PC-3 (cell line): ENCODE results near the gene COL9A3.

Source experiments
- CTCF ChIP-seq: fragments of 300-600 bp; sonication (generic); conservative IDR thresholded peaks from 2 replicates; pipeline ENCODE4 v1.5.1; 2017; ENCODE audit warnings: antibody characterized with exemption, low read depth, mild to moderate bottlenecking, low read length
- EZH2 ChIP-seq: fragments of 300-600 bp; sonication (generic); IDR thresholded peaks from one replicate; pipeline ENCODE4 v1.6.1; 2017; ENCODE audit warnings: antibody characterized with exemption, mild to moderate bottlenecking, low read length; ENCODE audit not compliant: unreplicated experiment

DNA sequence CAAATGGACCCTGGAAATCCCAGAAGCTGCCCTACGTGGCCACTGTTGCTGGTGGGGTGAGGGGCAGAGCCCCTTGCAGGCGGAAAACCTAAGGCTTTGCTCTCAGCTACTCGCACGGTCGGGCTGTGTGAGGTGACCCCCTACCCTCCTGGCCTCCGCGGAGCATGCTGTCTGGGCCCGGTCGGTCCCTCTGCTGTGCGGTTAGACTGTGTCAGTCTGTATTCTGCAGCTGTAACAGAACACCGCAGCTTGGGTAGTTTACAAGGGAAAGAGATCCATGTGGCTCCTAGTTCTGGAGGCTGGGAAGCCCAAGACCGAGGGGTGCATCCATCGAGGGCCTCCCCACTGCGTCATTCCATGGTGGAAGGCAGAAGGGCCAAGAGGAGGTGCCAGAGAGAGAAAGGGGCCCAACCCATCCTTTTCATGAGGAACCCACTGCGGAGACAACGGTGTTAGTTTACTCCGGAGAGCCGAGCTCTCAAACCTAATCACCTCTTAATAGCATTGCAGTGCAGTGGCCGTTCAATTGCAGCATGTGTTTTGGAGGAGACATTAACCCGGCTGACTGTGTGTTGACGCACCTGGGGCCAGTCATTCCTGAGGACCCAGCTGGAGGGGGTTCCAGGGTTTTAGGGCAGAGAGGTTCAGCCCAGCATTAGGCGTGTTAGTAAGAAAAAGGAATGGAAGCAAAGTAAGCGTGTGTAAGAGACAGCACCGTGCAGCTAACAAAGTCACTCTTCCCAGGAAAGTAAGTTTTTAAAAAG is 18.3 kb downstream of the COL9A3 start:
- TF ChIP-seq CTCF (no peak), EZH2 (no peak)
